ENCODE results near the gene DAW1. TPM values are rescaled to one million over a fixed set of nuclear protein-coding genes. Genes with fewer than 3 reads are reported as not detected.

Gene DAW1
- total RNA-seq, 1 experiment from 2014 or later: 1.5 TPM

- no TSS peak for BruUV-seq (replicated peaks)
- CTCF ChIA-PET: interaction anchor here (0.6 kb wide), 1 partner anchor 27 kb away, joined by 3 read pairs; no protein-coding TSS in a partner anchor
- Histone ChIP-seq H3K79me2 (ENCODE audit: low read length) (no peaks in the 10 kb centered on the region), H3K9me2 (replicated peaks; ENCODE audit: low read length) (no peaks in the 10 kb centered on the region), H3K27ac (ENCODE audit: low read length) (no peak overlapping the region), H4K20me1 (ENCODE audit: low read length) (no peaks in the 10 kb centered on the region), H3K4me1 (ENCODE audit: insufficient read depth, low read length) (peaks cover 30% of the 10 kb centered on the region), H2AFZ (ENCODE audit: low read length) (no peak overlapping the region), H3K36me3 (ENCODE audit: low read depth, low read length) (no peaks in the 10 kb centered on the region), H3F3A (ENCODE audit: low read length, unreplicated experiment) (no peaks in the 10 kb centered on the region), H3K9me3 (ENCODE audit: low read length) (no peaks in the 10 kb centered on the region), H3K4me2 (ENCODE audit: low read length) (no peak overlapping the region), H3K4me3 (ENCODE audit: low read length) (no peak overlapping the region), H3K9ac (ENCODE audit: low read length) (no peak overlapping the region), H3K27me3 (ENCODE audit: low read length) (no peaks in the 10 kb centered on the region)
- TF ChIP-seq EZH2phosphoT487 (IDR thresholded peaks at IDR 0.05; ENCODE audit: borderline replicate concordance, low read length): no peak
- TF ChIP-seq EZH2 (IDR thresholded peaks at IDR 0.05; ENCODE audit: low read length, unreplicated experiment): no peak
- TF ChIP-seq CTCF (conservative IDR thresholded peaks at IDR 0.05; ENCODE audit: low read depth, low read length): no peak
- no peak for DNase-seq
- POLR2A ChIA-PET (ENCODE audit: unreplicated experiment): no interaction called here
- no peak for ATAC-seq
- intact Hi-C loops (cut with micrococcal nuclease): no loop called here
These were observed 24.6 kb upstream of the DAW1 start for GRCh38 chr2:227846831-227847230.

- CTCF ChIA-PET: no interaction called here
- peak overlapping the region; percentile 82 for H3K27ac ChIP-seq (ENCODE audit: low read length)
- intact Hi-C loops (cut with micrococcal nuclease): no loop called here
These were observed 23.3 kb upstream of the DAW1 start for GRCh38 chr2:227848146-227848545.

More at GRCh38 chr2:227848146-227848545, 23.3 kb upstream of the DAW1 start:
- BruUV-seq (replicated peaks): no TSS peak
- ATAC-seq: no peak
- no peaks in the 10 kb centered on the region for H4K20me1 ChIP-seq (ENCODE audit: low read length)
- H3K79me2 ChIP-seq (ENCODE audit: low read length): no peaks in the 10 kb centered on the region
- no peaks in the 10 kb centered on the region for H3K9me3 ChIP-seq (ENCODE audit: low read length)
- no peak overlapping the region for H3K4me3 ChIP-seq (ENCODE audit: low read length)
- H3F3A ChIP-seq (ENCODE audit: low read length, unreplicated experiment): no peaks in the 10 kb centered on the region
- POLR2A ChIA-PET (ENCODE audit: unreplicated experiment): no interaction called here
- DNase-seq: no peak
- TF ChIP-seq EZH2phosphoT487 (IDR thresholded peaks at IDR 0.05; ENCODE audit: borderline replicate concordance, low read length) (no peak), EZH2 (IDR thresholded peaks at IDR 0.05; ENCODE audit: low read length, unreplicated experiment) (no peak), CTCF (conservative IDR thresholded peaks at IDR 0.05; ENCODE audit: low read depth, low read length) (no peak)
- peaks cover 37% of the 10 kb centered on the region for H3K4me1 ChIP-seq (ENCODE audit: insufficient read depth, low read length)
- no peaks in the 10 kb centered on the region for H3K36me3 ChIP-seq (ENCODE audit: low read depth, low read length)
- H3K27me3 ChIP-seq (ENCODE audit: low read length): no peaks in the 10 kb centered on the region
- H3K9me2 ChIP-seq (replicated peaks; ENCODE audit: low read length): no peaks in the 10 kb centered on the region
- peak overlapping the region; percentile 64 for H3K4me2 ChIP-seq (ENCODE audit: low read length)
- H3K9ac ChIP-seq (ENCODE audit: low read length): peak overlapping the region; percentile 39; the same call in 1 of the 2 replicates
- H2AFZ ChIP-seq (ENCODE audit: low read length): peak overlapping the region; percentile 45; the same call in 1 of the 2 replicates

Data from PC-3 (cell line).